ENCODE data around the gene PBX1.

The PBX1 gene

DNA sequence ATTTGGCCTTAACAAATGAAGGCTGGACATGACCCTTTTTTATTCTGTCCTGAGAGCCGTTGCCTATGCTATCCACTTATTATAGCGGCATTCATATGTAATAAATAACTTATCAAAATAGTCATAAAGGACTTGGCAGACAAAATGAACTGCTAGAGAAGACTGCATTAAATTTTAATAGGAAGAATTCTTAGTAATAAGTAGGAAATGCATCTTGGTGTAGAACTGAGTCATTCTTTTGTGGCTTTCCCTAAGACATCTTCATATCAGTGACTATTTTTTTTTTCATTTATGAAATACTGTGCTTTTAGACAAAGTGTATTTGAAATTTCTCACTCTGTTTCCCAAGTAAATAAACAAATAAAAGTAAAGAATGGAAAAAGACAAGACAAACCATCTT is 45.6 kb downstream of the PBX1 start:
- Histone ChIP-seq H3K4me3 (ENCODE audit: low read length) (no peak overlapping the region), H3F3A (ENCODE audit: insufficient read depth, low read length) (peaks cover 18% of the 10 kb centered on the region), H3K27ac (ENCODE audit: low read length) (no peak overlapping the region), H3K4me1 (ENCODE audit: low read length) (peaks cover 22% of the 10 kb centered on the region), H3K9ac (ENCODE audit: low read length) (no peak overlapping the region), H3K27me3 (replicated peaks; ENCODE audit: insufficient read depth, low read length) (no peaks in the 10 kb centered on the region), H3K4me2 (ENCODE audit: low read depth, low read length) (no peak overlapping the region), H2AFZ (ENCODE audit: low read length) (no peak overlapping the region), H3K36me3 (replicated peaks; ENCODE audit: insufficient read depth, low read length) (no peaks in the 10 kb centered on the region), H3K9me3 (replicated peaks; ENCODE audit: insufficient read depth, low read length) (no peaks in the 10 kb centered on the region), H4K20me1 (ENCODE audit: insufficient read depth, low read length) (no peaks in the 10 kb centered on the region), H3K9me2 (replicated peaks; ENCODE audit: insufficient read depth, low read length) (no peaks in the 10 kb centered on the region), H3K79me2 (ENCODE audit: low read length) (peaks cover 3% of the 10 kb centered on the region; the same call in 1 of the 2 replicates)
- no peak for TF ChIP-seq EZH2phosphoT487 (IDR thresholded peaks at IDR 0.05; ENCODE audit: low read length)
- TF ChIP-seq EZH2 (optimal IDR thresholded peaks at IDR 0.05; ENCODE audit: low read depth, low read length), result no peak
- TF ChIP-seq, protein P1, sequence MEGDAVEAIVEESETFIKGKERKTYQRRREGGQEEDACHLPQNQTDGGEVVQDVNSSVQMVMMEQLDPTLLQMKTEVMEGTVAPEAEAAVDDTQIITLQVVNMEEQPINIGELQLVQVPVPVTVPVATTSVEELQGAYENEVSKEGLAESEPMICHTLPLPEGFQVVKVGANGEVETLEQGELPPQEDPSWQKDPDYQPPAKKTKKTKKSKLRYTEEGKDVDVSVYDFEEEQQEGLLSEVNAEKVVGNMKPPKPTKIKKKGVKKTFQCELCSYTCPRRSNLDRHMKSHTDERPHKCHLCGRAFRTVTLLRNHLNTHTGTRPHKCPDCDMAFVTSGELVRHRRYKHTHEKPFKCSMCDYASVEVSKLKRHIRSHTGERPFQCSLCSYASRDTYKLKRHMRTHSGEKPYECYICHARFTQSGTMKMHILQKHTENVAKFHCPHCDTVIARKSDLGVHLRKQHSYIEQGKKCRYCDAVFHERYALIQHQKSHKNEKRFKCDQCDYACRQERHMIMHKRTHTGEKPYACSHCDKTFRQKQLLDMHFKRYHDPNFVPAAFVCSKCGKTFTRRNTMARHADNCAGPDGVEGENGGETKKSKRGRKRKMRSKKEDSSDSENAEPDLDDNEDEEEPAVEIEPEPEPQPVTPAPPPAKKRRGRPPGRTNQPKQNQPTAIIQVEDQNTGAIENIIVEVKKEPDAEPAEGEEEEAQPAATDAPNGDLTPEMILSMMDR (IDR thresholded peaks at IDR 0.05; ENCODE audit: low read length), result no peak
- DNase-seq, result no peak

DNA sequence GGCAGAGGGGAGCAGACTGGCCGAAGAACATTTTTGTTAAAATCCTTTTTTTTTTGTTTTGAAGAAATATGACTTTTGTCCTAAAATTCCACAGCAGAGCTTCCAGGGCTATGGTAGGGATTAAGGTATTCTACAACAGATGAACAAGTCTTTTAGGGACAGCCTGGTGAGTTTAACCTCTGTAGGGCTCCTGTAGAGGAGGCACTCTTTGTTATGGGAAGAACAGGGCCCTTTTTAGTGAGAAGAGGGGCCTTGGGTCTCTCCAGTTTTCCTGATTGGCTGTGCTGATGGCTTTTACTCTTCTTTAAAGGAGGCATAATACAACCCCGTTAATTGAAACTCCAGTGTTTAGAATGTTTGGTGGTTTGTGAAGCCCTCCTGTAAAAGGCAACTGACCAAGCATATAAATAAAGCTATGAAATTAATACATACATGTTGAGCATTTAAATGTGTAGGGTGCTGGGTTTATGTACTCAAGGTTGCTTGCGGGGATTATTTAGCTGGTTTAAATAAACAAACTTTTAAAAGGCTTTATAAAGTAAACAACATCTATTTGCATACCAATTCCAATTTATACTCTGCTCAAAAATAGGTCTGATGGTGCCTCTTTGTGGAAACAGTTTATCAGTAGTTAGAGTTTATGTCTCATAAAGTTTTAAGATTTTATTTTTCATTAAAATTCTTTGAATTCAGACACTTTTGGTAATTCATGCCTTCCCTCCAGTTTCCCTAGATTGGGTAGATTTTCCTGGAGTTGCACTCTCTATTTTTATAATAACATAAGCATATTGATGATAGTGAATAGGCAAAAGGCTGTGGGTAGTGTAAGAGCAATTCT is 46.5 kb downstream of the PBX1 start:
- Histone ChIP-seq H3K36me3 (replicated peaks; ENCODE audit: insufficient read depth, low read length) (no peaks in the 10 kb centered on the region), H3K9me3 (replicated peaks; ENCODE audit: insufficient read depth, low read length) (no peaks in the 10 kb centered on the region), H2AFZ (ENCODE audit: low read length) (no peak overlapping the region), H3K4me2 (ENCODE audit: low read depth, low read length) (no peak overlapping the region), H3K4me1 (ENCODE audit: low read length) (peaks cover 22% of the 10 kb centered on the region), H3K9ac (ENCODE audit: low read length) (no peak overlapping the region), H3K79me2 (ENCODE audit: low read length) (peaks cover 3% of the 10 kb centered on the region; the same call in 1 of the 2 replicates), H4K20me1 (ENCODE audit: insufficient read depth, low read length) (no peaks in the 10 kb centered on the region), H3K27ac (ENCODE audit: low read length) (no peak overlapping the region), H3K27me3 (replicated peaks; ENCODE audit: insufficient read depth, low read length) (no peaks in the 10 kb centered on the region), H3K4me3 (ENCODE audit: low read length) (no peak overlapping the region), H3K9me2 (replicated peaks; ENCODE audit: insufficient read depth, low read length) (no peaks in the 10 kb centered on the region), H3F3A (ENCODE audit: insufficient read depth, low read length) (peaks cover 18% of the 10 kb centered on the region)
- no peak for TF ChIP-seq EZH2 (optimal IDR thresholded peaks at IDR 0.05; ENCODE audit: low read depth, low read length)
- no peak for TF ChIP-seq EZH2phosphoT487 (IDR thresholded peaks at IDR 0.05; ENCODE audit: low read length)
- TF ChIP-seq, protein P1 (IDR thresholded peaks at IDR 0.05; ENCODE audit: low read length), result no peak
- DNase-seq, result no peak

DNA sequence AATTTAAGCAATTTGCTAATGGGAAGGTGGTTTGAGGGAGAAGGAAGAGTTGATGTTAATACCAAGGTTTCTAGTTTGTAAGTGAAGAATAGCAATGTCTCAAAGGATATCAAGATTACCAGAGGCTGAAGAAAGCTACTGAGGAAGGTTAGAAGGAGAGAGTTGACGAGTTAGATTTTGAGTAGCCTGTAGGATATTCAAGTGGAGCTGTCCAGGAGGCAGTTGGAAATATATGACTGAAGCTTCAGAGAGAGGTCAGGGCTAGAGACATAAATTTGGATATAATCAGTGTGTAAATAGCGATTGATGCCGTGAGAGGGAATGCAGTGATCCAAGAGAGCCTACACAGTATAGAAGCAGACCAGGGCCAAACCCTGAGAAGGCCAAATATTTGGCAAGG is 48.4 kb downstream of the PBX1 start:
- H3K4me1 ChIP-seq (ENCODE audit: low read length), result peaks cover 17% of the 10 kb centered on the region

More for the DNA sequence above, 48.4 kb downstream of the PBX1 start:
- no peak for DNase-seq
- TF ChIP-seq EZH2phosphoT487 (IDR thresholded peaks at IDR 0.05; ENCODE audit: low read length) (no peak), EZH2 (optimal IDR thresholded peaks at IDR 0.05; ENCODE audit: low read depth, low read length) (no peak)
- TF ChIP-seq, protein P1 (IDR thresholded peaks at IDR 0.05; ENCODE audit: low read length), result no peak
- H3F3A ChIP-seq (ENCODE audit: insufficient read depth, low read length), result peaks cover 9% of the 10 kb centered on the region
- no peak overlapping the region for H2AFZ ChIP-seq (ENCODE audit: low read length)
- H3K27me3 ChIP-seq (replicated peaks; ENCODE audit: insufficient read depth, low read length), result no peaks in the 10 kb centered on the region
- no peaks in the 10 kb centered on the region for H4K20me1 ChIP-seq (ENCODE audit: insufficient read depth, low read length)
- no peaks in the 10 kb centered on the region for H3K9me3 ChIP-seq (replicated peaks; ENCODE audit: insufficient read depth, low read length)
- H3K4me2 ChIP-seq (ENCODE audit: low read depth, low read length), result no peak overlapping the region
- no peaks in the 10 kb centered on the region for H3K36me3 ChIP-seq (replicated peaks; ENCODE audit: insufficient read depth, low read length)
- no peak overlapping the region for H3K4me3 ChIP-seq (ENCODE audit: low read length)
- H3K79me2 ChIP-seq (ENCODE audit: low read length), result peaks cover 3% of the 10 kb centered on the region; the same call in 1 of the 2 replicates
- no peak overlapping the region for H3K27ac ChIP-seq (ENCODE audit: low read length)
- H3K9me2 ChIP-seq (replicated peaks; ENCODE audit: insufficient read depth, low read length), result no peaks in the 10 kb centered on the region
- H3K9ac ChIP-seq (ENCODE audit: low read length), result no peak overlapping the region
